T-helper 2 cell treated with Interferon-gamma antibody and Interleukin-4, amounts not matched to agents 100 ng/mL and 5 ng/mL, for 36 hours (primary cell): ENCODE data around the gene PPARD. TPM values are rescaled to one million over a fixed set of nuclear protein-coding genes. Genes with fewer than 3 reads are reported as not detected.
"Not testable (repeated sequence)": the region's sequence is repeated elsewhere in the genome, so short reads cannot be mapped to it uniquely, and the experiment has no call there.

Experiments used
- intact Hi-C: fragments of 100-400 bp; cut with micrococcal nuclease; formaldehyde crosslinking; loops from one replicate; pipeline ENCODE4 v1.15.1; 2023
- total RNA-seq: library from RNA; stranded (reverse); gene quantifications from 2 replicates; pipeline ENCODE4 v1.2.3, GENCODE V29; 2022

Gene PPARD
- total RNA-seq, 1 donor from 2014 or later, result 18.0 TPM

DNA sequence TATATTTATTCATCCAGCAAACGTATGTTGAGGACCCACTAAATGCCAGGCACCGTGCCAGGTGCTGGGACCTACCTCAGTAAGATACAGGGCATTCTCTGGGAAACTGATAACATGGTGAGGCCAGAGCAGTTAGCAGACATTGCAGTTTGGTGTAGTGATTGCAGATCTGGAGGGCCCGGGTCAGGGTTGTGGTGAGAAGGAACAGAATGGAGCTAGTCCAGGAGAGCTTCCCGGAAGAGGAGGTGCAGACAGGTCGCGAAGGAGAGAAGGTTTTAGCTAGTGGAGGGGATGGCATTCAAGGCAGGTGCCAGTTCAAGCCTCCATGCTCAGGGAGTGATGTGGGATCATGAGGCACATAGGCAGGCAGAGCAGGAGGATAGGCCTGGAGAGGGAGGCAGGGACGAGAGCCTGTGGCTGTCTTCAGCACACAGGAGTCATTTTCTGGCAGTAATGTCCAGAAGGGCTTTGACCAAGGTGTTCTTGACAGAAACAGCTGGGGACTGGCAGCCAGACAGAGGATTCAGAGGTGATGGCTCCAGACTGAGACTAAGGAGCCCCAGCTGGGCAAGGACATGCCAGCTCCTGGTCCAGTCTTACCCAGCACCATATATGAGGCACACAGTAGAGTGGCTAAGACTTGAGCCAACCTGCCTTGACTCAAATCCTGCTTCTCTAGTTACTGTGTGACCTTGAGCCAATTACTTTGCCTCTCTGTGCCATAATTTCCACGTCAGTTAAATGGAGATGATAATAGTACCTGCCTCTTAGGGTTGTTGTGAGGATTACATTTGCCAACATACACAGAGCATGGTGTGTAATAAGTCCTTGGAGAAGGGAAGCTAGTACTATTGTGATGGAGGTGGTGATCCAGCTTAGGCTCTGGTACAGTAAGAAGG, 61.4 kb downstream of the PPARD start:
- intact Hi-C loops, result no loop called here

GRCh38 chr6:35406711-35407485, 64.5 kb downstream of the PPARD start:
- intact Hi-C loops, result no loop called here

- intact Hi-C loops, result no loop called here
Measured at GRCh38 chr6:35409245-35409644, 66.9 kb downstream of the PPARD start.

GRCh38 chr6:35410131-35410530, 67.8 kb downstream of the PPARD start:
- intact Hi-C loops, result no loop called here

DNA sequence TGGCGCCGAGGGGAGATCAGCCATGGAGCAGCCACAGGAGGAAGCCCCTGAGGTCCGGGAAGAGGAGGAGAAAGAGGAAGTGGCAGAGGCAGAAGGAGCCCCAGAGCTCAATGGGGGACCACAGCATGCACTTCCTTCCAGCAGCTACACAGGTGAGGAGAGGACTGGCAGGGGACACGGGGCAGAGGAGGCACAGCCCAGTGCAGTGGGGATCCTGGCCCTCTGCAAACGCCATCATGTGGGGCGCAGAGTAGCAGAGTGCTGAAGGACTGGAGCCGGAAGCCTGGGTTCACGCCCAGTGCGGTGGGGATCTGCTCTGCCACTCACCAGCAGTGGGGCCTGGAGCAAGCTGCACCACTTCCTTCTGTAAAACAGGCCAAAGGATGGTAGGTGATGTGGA, 68.7 kb downstream of the PPARD start:
- intact Hi-C loops, result no loop called here

GRCh38 chr6:35412102-35412501, 69.7 kb downstream of the PPARD start:
- intact Hi-C loops, result no loop called here

- intact Hi-C loops, result no loop called here
Measured at GRCh38 chr6:35413911-35414310, 71.6 kb downstream of the PPARD start.

DNA sequence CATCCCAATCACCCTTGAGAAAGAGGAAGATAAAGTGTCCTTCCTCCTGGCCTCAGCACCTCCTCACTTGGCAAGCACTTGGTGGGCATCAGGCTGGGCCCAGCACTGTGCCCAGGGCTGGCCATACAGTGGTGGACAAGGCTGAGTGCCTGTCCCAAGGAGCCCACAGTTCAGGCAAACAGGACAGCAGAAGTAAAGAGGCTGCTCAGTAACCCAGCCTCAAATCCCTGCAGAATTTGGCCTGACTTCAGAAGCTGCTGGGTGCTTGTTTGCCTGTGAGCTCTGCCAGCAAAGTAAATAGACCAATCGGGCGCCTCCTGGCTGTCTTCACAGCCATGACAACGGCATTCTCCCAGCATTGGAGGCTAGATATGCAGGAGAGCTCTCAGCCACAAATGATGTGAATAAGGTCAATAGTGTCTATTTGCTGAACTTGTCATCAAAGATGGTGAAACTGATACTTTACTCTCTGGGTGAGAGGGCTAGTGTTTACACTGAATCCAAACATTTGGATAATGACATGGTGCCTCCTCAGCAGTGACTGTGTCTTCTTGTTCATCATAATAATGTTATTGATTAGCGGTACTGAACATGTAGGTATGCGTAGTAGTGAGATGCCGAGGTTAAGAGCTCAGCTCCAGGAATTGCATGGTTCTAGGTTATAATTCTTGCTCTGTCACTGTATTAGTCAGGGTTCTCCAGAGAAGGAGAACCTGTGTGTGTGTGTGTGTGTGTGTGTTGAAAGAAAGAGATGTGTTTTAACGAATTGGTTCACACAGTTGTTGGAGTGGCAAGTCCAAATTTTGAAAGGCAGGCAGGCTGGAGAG, 72.9 kb downstream of the PPARD start:
- intact Hi-C loops, result no loop called here

- intact Hi-C loops, result loop anchor here (2.0 kb wide), 2 partner anchors 35 to 75 kb away; partner anchors contain the start of genes FANCE and PPARD
Measured at GRCh38 chr6:35417979-35418661, 75.8 kb downstream of the PPARD start.

GRCh38 chr6:35419417-35419816, 77.1 kb downstream of the PPARD start:
- intact Hi-C loops, result loop anchor here (2.0 kb wide), 2 partner anchors 33 to 77 kb away; partner anchors contain the start of genes FANCE and PPARD

DNA sequence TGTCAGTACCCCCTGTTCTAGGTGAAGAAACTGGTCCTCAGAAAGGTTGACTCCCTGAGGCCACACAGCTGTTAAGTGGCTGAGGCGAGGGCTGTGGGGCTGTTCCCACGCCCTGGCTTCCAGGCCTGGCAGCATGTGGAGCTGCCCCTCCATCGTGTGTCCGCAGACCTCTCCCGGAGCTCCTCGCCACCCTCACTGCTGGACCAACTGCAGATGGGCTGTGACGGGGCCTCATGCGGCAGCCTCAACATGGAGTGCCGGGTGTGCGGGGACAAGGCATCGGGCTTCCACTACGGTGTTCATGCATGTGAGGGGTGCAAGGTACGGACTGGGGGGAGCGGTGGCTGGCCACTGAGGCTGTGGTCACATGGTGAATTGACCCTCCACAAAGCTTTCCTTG, 77.6 kb downstream of the PPARD start:
- intact Hi-C loops, result loop anchor here (2.0 kb wide), 2 partner anchors 33 to 77 kb away; partner anchors contain the start of genes FANCE and PPARD

- intact Hi-C loops, result no loop called here
Measured at GRCh38 chr6:35425284-35425683, 82.9 kb downstream of the PPARD start.

DNA sequence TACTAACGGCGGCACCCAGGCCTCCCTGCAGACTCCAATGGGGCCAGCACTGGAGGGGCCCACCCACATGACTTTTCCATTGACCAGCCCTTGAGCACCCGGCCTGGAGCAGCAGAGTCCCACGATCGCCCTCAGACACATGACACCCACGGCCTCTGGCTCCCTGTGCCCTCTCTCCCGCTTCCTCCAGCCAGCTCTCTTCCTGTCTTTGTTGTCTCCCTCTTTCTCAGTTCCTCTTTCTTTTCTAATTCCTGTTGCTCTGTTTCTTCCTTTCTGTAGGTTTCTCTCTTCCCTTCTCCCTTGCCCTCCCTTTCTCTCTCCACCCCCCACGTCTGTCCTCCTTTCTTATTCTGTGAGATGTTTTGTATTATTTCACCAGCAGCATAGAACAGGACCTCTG, 83.7 kb downstream of the PPARD start:
- intact Hi-C loops, result no loop called here

DNA sequence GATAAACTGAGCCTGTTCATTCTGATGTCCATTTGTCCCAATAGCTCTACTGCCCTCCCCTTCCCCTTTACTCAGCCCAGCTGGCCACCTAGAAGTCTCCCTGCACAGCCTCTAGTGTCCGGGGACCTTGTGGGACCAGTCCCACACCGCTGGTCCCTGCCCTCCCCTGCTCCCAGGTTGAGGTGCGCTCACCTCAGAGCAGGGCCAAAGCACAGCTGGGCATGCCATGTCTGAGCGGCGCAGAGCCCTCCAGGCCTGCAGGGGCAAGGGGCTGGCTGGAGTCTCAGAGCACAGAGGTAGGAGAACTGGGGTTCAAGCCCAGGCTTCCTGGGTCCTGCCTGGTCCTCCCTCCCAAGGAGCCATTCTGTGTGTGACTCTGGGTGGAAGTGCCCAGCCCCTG, 85.1 kb downstream of the PPARD start:
- intact Hi-C loops, result no loop called here

- intact Hi-C loops, result no loop called here
Measured at GRCh38 chr6:35427851-35428321, 85.5 kb downstream of the PPARD start.

DNA sequence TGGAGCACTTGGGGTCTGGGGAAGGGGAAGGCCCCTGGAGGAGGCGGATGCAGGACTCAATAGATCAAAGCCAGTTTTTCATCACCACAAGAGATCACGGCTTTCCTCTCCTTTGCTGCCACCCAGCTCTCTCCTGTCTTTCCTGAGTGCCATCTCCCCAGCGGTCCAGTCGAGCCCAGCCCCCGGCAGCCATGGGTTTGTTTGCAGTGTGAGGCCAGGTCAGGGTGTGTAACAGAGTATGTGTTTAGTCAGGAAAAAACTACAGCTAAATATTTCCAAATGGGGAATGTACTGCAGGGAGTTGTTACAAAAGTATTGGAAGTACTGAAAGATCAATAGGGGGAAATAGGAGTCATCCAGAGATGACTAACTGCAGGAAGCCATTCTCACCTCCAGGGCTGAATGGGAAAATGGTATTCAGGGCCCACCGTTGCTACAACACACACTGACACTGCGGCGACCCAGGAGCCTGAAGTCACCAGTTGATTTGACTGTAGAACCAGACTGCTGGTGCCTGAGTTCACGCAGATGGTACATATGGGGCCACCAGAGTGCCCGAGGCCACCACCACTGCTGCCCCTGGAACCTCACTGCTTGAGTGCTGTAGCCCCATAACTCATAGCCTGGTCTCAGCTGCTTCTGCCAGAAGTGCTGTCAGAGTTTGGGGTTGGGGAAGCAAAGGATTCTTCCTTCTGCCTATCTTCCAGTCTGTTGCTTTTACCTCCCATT, 86.2 kb downstream of the PPARD start:
- intact Hi-C loops, result no loop called here

- intact Hi-C loops, result no loop called here
Measured at GRCh38 chr6:35429463-35429862, 87.1 kb downstream of the PPARD start.

DNA sequence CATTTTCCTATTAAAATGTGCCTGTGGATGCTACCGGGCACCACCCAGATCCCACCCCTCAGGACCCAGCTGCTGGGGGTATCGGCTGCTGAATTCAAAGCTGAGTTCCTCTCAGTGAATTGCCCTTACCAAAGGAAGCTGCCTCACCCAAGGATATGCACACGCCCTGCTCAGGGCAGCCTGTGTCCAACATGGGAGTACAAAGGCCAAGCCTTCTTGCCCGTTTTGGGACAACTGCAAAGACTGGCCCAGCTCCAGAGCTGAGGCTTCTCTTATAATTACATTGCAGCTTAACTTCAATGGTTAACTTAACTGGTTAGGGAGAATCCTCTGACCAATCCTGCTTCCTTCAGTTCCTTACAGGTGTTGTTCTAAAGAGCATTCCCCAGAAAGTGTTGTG, 89.9 kb downstream of the PPARD start:
- intact Hi-C loops, result no loop called here

DNA sequence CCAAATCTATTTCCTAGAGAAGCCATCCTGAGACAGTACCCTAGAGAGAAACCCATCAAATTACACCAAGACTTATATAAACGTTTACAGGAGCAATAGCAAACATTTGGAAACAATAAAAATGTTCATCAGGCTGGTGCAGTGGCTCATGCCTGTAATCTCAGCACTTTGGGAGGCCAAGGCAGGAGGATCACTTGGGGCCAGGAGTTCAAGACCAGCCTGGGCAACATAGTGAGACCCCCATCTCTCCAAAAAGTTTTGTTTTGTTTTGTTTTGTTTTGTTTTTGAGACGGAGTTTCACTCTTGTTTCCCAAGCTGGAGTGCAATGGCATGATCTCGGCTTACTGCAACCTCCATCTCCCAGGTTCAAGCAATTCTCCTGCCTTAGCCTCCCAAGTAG, 90.3 kb downstream of the PPARD start:
- intact Hi-C loops, result not testable (repeated sequence)
